HEK293T (cell line): ENCODE measurements around the gene GRIN2B.

Experiments
- CTBP1 ChIP-seq: fragments of 450-650 bp; IDR thresholded peaks from 2 replicates; pipeline ENCODE4 v1.6.1; 2016; ENCODE audit warnings: borderline replicate concordance
- ELF4 ChIP-seq: fragments of 450-650 bp; IDR thresholded peaks from 2 replicates; pipeline ENCODE4 v1.6.1; 2017; ENCODE audit warnings: antibody characterized with exemption
- FOXK2 ChIP-seq: fragments of 450-650 bp; IDR thresholded peaks from 2 replicates; pipeline ENCODE4 v1.6.1; 2016; ENCODE audit warnings: mild to moderate bottlenecking
- FOXM1 ChIP-seq: fragments of 450-650 bp; IDR thresholded peaks from 2 replicates; pipeline ENCODE4 v1.6.1; 2017; ENCODE audit warnings: mild to moderate bottlenecking, borderline replicate concordance
- NFRKB ChIP-seq: fragments of 450-650 bp; IDR thresholded peaks from 2 replicates; pipeline ENCODE4 v1.6.1; 2016; ENCODE audit warnings: mild to moderate bottlenecking, moderate library complexity
- SP1 ChIP-seq: fragments of 450-650 bp; IDR thresholded peaks from 2 replicates; pipeline ENCODE4 v1.6.1; 2017
- ZNF384 ChIP-seq: fragments of 450-650 bp; IDR thresholded peaks from 2 replicates; pipeline ENCODE4 v1.6.1; 2016

GRCh38 chr12:13942826-13943225 lies 38.6 kb downstream of the GRIN2B start:
- TF ChIP-seq ZNF384: no peak
- no peak for TF ChIP-seq FOXK2
- no peak for TF ChIP-seq NFRKB
- TF ChIP-seq FOXM1: no peak
- TF ChIP-seq ELF4: no peak
- no peak for TF ChIP-seq SP1
- no peak for TF ChIP-seq CTBP1
